Measurements from ENCODE around the gene SGMS1. TPM values are rescaled to one million over a fixed set of nuclear protein-coding genes. Genes with fewer than 3 reads are reported as not detected.

The SGMS1 gene
- total RNA-seq, 1 experiment from 2014 or later: 20.4 TPM

DNA sequence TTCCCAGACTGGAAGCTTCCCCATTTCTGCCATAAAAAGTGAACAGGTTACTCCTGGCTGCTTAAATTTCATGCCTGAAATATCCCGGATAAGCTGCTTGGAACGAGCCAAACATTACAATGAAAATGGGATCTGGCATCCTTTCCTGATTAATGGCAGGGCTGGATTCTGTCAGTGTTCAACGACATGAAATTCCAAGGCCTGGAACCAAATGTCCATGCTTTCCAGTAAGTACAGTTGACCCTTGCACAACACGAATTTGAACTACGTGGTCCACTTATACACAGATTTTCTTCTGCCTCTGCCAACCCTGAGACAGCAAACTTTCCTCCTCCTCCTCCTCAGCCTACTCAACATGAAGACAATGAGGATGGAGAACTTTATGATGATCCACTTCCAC lies 65.4 kb downstream of the SGMS1 start:
- no peak overlapping the region for H2AK5ac ChIP-seq (ENCODE audit: insufficient read length, low read length)
- peaks cover 1% of the 10 kb centered on the region; the same call in 1 of the 2 replicates for H3K4me1 ChIP-seq (ENCODE audit: insufficient read depth, low read length)
- no peak overlapping the region for H3K18ac ChIP-seq (ENCODE audit: insufficient read length, low read depth, low read length)
- no peaks in the 10 kb centered on the region for H3K9me3 ChIP-seq (ENCODE audit: control insufficient read depth, low read depth, low read length)
- peaks cover 2% of the 10 kb centered on the region for H4K20me1 ChIP-seq (ENCODE audit: control insufficient read depth, insufficient read depth, insufficient read length)
- no peak overlapping the region for H2AFZ ChIP-seq (ENCODE audit: low read length)
- no peaks in the 10 kb centered on the region for H3K27me3 ChIP-seq (ENCODE audit: insufficient read depth, low read length)
- H3K23ac ChIP-seq (ENCODE audit: insufficient read length, low read depth, low read length): no peak overlapping the region
- no peak overlapping the region for H2BK5ac ChIP-seq (ENCODE audit: insufficient read length, low read length)
- H2BK120ac ChIP-seq (ENCODE audit: low read depth, low read length, poor library complexity, severe bottlenecking): no peak overlapping the region
- H3K36me3 Mint-ChIP-seq (ENCODE audit: insufficient read depth in 1 of 3, low read depth in 3 of 3): no peaks in the 10 kb centered on the region
- no peak overlapping the region for H2BK12ac ChIP-seq (ENCODE audit: insufficient read length, low read depth, low read length)
- H3K27me3 Mint-ChIP-seq (ENCODE audit: low read depth): no peaks in the 10 kb centered on the region
- no peaks in the 10 kb centered on the region for H3K9me3 Mint-ChIP-seq
- no peak overlapping the region for H4K5ac ChIP-seq (ENCODE audit: insufficient read length, low read depth, low read length)
- H3K4ac ChIP-seq (ENCODE audit: low read depth, low read length): no peak overlapping the region
- no peak overlapping the region for H3K14ac ChIP-seq (ENCODE audit: insufficient read depth, low read length)
- peaks cover 2% of the 10 kb centered on the region; the same call in 1 of the 2 replicates for H3K79me2 ChIP-seq (ENCODE audit: insufficient read depth, low read length)
- no peak overlapping the region for H2BK15ac ChIP-seq (ENCODE audit: low read depth, low read length)
- WGBS (ENCODE audit: extremely low coverage, insufficient read length, low lambda C conversion rate): no CpG with 5 or more reads among the region's 5 CpGs
- H4K91ac ChIP-seq (ENCODE audit: insufficient read length, low read depth, low read length): no peak overlapping the region
- H3T11ph ChIP-seq (ENCODE audit: low read length): no peak overlapping the region
- H3K79me1 ChIP-seq (ENCODE audit: insufficient read depth, low read depth, low read length, poor library complexity, severe bottlenecking): peaks cover 2% of the 10 kb centered on the region
- no peak overlapping the region for H3K27ac ChIP-seq (ENCODE audit: insufficient read length, low read depth, low read length)
- TF ChIP-seq, protein P1, sequence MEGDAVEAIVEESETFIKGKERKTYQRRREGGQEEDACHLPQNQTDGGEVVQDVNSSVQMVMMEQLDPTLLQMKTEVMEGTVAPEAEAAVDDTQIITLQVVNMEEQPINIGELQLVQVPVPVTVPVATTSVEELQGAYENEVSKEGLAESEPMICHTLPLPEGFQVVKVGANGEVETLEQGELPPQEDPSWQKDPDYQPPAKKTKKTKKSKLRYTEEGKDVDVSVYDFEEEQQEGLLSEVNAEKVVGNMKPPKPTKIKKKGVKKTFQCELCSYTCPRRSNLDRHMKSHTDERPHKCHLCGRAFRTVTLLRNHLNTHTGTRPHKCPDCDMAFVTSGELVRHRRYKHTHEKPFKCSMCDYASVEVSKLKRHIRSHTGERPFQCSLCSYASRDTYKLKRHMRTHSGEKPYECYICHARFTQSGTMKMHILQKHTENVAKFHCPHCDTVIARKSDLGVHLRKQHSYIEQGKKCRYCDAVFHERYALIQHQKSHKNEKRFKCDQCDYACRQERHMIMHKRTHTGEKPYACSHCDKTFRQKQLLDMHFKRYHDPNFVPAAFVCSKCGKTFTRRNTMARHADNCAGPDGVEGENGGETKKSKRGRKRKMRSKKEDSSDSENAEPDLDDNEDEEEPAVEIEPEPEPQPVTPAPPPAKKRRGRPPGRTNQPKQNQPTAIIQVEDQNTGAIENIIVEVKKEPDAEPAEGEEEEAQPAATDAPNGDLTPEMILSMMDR (conservative IDR thresholded peaks at IDR 0.05): no peak
- no peak overlapping the region for H3K4me2 ChIP-seq (ENCODE audit: insufficient read depth, insufficient read length, low read length)
- H3K4me1 Mint-ChIP-seq: peaks cover 19 to 47% of the 10 kb centered on the region in 2 experiments
- H3K9ac ChIP-seq (ENCODE audit: extremely low read depth, insufficient read length, low read length): no peak overlapping the region
- DNase-seq: no peak
- no peak overlapping the region for H3K4me3 Mint-ChIP-seq
- H4K8ac ChIP-seq (replicated peaks; ENCODE audit: insufficient read length, low read depth, low read length): no peak overlapping the region
- peak overlapping the region in 1 of 3 experiments; percentile 67; a peak in 2 of 7 replicates for H3K27ac Mint-ChIP-seq
- H3K23me2 ChIP-seq (ENCODE audit: insufficient read length, low read depth, low read length, poor library complexity, severe bottlenecking): no peaks in the 10 kb centered on the region
- H2BK20ac ChIP-seq (ENCODE audit: low read depth, low read length, poor library complexity, severe bottlenecking): no peak overlapping the region
- H3K56ac ChIP-seq (ENCODE audit: insufficient read length, low read depth, low read length): no peak overlapping the region
